Measurements from ENCODE around the gene TSPAN9.

Gene TSPAN9

GRCh38 chr12:3128498-3129293 lies 51.5 kb downstream of the TSPAN9 start:
- DNase-seq, result no peak

DNA sequence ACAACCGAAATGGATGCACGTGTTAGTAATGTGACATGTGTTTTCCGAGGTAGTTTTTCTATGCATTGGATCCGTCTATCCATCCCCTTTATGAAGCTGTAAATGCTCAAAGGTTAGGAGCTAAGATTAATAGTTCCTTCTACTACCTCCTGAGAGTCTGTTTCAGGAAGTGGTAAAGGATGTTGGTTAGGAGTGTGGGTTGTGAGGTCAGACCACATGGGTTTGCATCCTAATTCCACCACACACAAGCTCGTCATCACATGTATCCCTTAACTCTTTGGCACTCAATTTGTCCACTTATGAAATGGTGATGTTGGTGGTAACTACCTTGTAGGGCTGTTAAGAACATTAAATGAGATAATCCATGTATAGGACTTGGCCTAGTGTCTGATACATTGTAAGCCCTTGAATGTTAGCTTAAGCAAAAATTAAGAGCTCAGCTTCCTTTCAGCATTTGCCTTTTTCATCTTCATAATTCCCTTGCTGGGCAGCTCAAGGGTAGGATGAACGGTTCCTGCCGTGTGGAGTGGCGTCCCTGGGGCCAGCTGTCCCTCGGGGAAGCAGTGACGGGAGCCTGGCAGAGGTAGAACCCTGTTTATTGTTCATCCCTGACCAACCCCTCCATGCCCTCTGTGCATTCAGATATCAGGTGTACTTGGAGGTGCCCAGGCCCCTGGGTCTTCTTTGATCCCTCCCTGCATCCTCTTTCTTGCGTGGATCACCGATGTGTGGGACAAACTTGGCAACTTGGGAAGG lies 52.3 kb downstream of the TSPAN9 start:
- DNase-seq, result no peak

- DNase-seq, result no peak
Measured at GRCh38 chr12:3130057-3130830, 53.1 kb downstream of the TSPAN9 start.

DNA sequence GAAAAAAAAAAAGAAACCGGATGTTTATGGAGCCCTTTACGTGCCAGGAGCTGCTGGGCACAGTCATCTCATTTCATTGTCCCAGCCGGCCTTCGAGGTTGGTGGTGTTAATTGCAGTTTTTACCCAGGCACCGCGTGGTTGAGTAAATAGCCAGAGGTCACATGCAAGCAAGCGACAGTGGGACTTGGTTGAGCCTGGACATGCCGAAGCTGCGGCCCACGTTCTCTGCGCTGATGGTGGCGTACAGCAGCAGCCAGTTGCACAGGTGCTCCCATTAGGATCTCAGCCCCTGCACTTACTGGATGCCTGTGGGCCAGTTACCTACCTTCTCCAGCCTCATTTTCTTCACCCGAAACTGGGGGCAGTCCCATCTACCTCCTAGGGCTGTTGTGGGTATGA lies 54.0 kb downstream of the TSPAN9 start:
- no peak for DNase-seq

GRCh38 chr12:3132636-3133404 lies 55.6 kb downstream of the TSPAN9 start:
- no peak for DNase-seq

GRCh38 chr12:3133405-3133783 lies 56.2 kb downstream of the TSPAN9 start:
- DNase-seq, result no peak

DNA sequence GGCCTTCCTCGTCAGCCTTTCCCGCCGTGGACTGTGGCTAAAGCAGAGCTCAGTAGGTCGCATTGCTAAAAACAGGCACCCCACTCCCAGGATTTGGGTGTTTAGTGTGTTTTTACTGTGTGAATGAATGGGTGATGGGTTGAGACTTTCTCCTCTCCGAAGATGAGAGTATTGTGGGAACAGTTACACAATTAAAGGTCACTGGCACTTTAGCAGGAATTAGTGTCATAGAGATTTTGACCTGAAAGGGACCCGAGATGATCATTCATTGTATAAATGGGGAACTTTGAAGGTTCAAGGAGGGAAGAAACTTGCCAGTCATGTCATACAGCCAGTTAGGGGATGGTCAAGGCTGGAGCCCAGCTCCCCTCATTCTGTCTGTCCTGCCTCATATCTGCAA lies 56.9 kb downstream of the TSPAN9 start:
- no peak for DNase-seq

DNA sequence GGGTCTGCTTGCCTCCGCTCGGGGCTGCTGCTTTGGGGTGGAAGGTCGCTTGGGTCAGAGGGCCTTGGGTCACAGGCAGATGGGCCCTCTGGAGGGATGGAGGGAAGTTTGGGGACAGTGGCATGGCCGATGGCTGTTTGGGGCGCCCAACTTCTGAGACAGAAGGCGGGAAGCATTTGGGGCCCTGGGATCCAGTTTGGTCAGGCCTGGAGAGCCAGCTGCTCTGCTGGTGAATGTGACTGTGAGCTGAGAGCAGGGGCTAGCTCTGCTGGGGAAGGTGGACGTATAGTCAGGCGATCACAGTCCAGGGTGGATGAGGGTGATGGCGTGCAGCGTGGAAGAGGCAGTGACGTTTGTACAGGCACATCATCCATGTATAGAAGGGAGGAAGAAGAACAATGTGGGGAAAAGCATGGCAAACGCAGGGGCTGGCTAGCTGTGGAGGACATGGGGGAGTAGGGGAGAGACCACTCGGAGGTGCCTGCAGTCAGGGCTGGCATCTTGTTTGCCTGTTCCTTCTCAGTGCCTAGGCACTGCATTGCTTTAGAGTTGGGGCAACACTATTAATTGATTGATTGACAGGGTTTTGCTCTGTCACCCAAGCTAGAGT lies 57.5 kb downstream of the TSPAN9 start:
- no peak for DNase-seq

DNA sequence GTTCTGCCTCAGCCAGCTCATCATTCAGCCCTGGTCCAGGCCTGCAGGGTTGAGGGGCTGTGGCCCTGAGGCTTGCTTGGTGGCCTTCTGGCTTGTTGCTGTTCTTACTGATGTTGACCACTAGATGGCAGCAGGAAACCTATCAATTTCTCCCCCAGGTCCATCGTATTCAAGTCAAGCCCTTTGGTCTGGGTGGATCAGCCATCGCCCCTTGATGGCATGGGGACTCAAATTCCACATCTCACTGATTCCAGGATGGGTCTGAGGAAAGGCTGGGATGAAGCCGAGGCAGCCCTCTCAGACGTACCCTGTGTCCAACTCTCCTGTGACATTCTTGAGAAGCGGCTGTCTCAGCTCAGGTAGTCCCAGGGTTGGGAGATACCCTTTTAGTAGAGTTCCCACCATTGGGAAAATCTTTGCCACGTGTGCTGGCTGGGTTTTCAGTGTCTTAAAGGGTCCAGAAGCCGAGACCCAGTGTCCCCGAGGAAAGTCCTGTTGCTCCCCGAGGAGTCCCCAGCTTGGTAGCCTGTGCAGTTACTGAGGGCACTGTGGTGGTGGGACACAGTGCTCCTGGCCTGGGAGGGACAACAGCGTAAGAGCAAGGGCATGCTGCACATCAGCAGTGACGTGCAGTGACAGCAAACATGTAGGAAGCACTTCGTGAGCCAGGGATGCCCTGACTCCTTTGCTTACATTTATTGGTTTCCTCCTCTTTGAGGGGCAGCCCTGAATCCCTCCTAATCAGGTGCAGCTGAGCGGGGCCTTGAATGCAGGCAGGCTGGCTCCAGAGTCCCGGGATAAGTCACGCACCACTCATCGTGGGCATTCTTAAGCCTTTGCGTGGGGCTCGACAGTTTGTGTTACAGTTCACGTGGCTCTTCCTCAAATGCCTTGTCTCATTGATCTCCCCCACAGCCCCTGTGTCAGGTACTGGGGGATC lies 58.6 kb downstream of the TSPAN9 start:
- DNase-seq, result peak in 1 of 2 experiments; percentile 36

GRCh38 chr12:3136641-3137267 lies 59.6 kb downstream of the TSPAN9 start:
- no peak for DNase-seq

- DNase-seq, result no peak
Measured at GRCh38 chr12:3137268-3137781, 60.1 kb downstream of the TSPAN9 start.

DNA sequence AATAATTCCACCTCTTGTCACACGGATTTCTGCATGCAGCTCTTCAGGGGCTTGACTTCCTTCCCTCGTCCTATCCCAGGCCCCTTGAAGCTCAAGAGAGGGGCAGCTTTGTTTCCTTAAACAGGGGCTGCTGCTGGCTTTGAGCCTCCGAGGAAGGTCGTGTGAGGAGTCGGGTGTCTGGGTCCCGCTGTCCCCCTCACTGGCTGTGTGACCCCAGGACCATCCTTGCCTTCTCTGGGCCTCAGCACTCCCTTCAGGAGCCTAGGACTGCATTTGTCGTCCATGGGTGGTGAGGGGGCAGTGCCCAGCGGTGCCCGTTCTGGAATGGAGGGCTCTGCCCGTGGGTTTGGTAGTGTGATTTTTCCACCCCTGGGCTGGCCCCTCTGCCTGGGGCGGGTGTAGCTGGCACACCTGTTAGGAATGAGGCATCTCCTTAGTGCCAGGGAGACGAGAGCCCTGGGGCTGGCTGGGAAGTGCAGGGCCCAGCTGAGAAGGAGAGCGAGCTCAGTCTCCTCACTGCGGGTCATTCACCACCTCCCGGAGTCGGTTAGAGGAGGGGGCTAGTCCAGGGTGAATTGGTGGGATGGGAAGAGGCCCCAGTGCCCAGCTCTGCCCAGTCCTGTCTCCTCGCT lies 60.8 kb downstream of the TSPAN9 start:
- DNase-seq, result no peak

- no peak for DNase-seq
Measured at GRCh38 chr12:3138941-3139511, 61.8 kb downstream of the TSPAN9 start.

- no peak for DNase-seq
Measured at GRCh38 chr12:3139760-3140159, 62.6 kb downstream of the TSPAN9 start.

DNA sequence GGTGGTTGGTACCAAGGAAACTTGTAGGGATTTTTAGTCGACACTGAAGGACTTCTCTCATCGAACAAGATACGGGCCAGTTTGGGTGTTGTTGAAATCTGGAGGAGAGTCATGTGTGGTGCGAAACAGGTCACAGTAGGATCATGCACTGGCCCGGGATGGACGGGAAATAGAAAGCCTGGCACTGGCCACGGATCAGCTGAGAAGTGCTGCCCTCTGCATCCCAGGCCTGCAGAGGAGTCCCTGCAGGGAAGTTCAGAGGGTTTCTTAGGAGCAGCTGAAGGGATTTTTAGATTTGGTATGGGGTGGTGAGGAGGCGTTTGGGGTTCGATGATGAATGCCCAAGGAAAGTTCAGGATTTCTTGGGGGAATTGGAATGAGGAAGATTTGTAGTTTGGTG lies 63.1 kb downstream of the TSPAN9 start:
- DNase-seq, result no peak

DNA sequence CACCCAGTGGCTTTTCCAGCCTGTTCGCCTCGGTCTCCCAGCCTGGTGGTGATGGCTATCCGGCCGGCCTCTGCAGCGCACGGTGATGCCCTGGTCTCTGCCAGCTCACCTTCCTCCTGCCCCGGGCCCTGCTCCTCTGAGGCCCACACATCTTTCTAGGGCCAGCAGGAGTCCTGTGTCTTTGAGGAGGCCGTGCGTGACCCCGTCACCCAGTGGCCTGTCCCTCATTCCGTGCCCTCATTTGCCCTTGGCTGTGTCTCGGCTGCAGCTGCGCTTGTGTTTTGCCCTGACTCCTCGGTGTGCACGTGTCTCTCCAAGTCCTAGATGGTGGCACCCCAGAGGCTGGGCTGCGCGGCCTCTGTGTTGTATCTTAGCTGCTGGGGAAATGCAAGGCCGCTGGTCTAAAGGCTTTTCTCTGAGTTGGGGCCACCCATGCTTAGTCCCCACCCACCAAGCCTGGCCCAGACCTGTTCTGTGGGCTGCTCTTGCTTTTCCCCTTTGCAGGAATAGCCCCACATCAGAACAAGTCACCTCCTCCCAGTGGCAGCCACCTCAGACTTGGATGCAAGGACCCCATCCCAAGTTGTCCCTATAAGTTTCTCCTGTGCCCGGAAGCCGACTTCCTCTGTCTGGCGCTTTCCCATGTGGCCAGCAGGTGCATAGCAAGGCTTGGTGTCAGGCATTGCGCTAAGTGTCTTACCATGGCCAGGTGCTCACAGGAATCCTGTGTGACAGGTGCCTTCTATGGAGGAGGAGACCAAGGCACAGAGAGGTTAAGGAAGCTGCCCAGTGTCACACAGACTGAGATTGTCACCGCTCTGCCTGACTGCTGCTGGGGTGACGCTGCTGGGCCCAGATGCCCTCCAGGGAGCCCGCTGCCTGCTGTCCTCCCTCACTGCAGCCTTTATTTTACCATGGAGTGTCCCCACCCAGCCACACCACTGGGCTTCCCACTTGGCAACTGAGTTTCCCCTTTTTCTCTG lies 64.5 kb downstream of the TSPAN9 start:
- no peak for DNase-seq

DNA sequence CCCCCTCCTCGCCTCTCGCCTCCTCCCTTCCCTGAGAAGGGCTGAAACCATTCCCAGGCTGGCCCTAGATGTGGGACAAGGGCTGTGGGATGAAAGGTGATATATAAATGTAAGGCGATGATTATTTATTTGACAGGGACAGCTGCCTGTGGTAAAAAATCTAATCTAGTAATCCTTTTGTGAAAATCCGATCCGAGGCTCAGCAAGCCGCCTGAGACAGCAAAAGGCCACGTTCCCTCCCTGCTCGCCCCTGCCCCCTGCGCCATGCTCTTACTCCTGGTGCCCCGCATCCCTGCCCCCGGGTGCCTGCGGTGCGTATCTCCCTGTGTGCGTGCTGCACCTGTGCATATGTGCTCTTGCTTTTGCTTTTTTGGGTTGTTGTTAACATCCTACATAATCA lies 65.2 kb downstream of the TSPAN9 start:
- no peak for DNase-seq

- no peak for DNase-seq
Measured at GRCh38 chr12:3144495-3144894, 67.3 kb downstream of the TSPAN9 start.

All from SHP77 (cell line).